GM21576 (cell line): Measurements from ENCODE around the gene PPIB.

Experiments
- ATAC-seq: cut with Tn5 transposase; IDR thresholded peaks from one replicate; pipeline ENCODE4 v1.9.1; 2021; ENCODE audit warnings: mild to moderate bottlenecking, moderate library complexity; ENCODE audit not compliant: unreplicated experiment

The PPIB gene

DNA sequence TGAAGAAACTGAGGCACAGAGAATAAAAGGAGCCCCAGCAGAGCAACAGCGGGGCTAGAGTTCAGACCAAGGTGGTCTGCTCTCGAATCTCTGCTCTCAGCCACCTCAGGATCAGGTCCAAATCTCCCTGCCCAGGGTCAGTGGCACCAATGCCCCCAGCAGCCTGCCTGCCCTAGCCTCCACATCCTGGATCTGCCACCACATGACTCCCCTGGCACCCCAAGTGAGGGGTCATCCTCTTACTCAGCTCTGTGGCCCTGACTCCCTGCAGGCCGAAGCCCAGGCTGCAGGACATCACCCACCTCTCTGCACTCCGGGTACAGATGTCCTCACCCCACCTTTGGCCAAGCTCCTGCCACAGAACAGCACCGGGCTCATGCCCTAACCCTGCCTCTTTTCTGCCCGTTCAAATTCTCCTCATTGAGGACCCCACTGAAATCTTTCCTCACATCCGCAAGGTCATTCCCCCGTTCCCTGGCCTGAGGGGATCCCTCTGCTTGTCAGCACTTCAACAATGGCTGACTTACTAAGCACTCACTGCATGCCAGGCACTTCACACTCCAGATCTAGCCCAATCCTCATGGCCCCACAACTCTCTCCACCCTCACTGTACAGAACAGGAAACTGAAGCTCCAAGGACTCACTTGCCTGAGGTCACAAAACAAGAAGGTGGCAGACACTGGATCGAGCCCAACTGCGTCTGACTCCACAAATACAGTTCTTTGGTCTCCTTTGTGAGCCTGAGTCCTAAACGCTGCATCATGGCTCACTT lies 4.3 kb downstream of the PPIB start:
- ATAC-seq, result no peak

GRCh38 chr15:64157599-64158125 lies 5.2 kb downstream of the PPIB start:
- no peak for ATAC-seq

DNA sequence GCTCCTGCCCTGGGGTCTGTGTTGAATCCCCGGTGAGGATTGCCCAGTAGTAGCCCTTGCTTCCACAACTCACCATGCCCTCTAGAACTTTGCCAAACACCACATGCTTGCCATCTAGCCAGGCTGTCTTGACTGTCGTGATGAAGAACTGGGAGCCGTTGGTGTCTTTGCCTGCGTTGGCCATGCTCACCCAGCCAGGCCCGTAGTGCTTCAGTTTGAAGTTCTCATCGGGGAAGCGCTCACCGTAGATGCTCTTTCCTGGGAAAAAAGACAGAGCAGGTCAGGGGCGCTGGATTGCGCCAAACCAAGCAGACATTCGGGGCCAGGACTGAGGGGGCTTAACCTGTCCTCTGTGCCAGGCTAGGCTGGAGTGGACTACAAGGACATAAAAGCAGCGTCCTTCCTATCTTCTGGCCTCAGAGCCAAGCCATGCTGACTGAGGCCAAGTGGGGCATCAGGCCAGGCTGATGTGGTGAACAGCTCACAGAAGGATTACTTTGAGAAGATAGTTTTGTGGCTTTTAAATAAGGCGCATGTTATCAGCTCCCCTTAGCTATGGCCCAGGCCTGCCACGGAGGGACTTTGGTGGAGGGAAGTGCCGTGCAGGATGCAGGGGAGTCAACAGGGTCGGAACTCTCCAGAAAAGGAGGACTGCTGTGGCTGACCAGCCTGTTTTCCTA lies 6.0 kb downstream of the PPIB start:
- ATAC-seq, result no peak

DNA sequence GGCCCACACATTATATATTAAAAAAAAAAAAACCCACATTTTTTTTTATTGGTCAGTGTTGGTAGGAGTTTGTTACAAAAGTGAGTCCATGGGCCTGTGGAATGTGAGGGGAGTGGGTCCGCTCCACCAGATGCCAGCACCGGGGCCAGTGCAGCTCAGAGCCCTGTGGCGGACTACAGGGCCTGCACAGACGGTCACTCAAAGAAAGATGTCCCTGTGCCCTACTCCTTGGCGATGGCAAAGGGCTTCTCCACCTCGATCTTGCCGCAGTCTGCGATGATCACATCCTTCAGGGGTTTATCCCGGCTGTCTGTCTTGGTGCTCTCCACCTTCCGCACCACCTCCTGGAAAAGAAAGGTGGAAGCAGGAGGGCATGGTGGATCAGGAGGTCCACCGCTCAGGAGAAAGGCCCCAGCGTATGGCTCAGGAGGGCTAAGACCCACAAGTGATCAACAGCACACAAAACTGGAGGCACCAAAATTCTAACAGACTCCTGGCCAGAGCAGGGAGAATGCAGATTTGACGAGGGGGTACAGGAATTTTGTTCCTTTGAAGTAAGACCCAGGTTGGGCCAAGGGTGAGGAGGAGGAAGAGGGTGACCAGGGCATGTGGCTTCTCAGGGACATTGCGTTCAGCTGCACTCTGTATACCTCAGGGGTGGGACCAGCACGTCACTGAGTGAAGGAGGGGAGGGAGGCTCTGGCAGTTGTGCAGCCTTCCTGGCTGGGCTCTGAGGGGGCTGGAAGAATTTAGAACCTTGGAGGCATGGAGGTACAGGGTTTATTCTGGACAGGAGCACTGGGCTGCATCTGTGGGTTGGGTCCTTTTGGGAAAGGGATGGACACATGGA lies 6.8 kb downstream of the PPIB start:
- no peak for ATAC-seq

- peak; percentile 54 for ATAC-seq
Measured at GRCh38 chr15:64153480-64154367, 9.1 kb downstream of the PPIB start.

- ATAC-seq, result no peak
Measured at GRCh38 chr15:64152507-64153387, 10.1 kb downstream of the PPIB start.

GRCh38 chr15:64151727-64152506 lies 10.9 kb downstream of the PPIB start, which contains the start of gene SNX22:
Gene SNX22 (plus strand): TSS chr15:64151731. CDS start chr15:64151776, 45 bp downstream.
- peak; percentile 1 for ATAC-seq

- ATAC-seq, result no peak
Measured at GRCh38 chr15:64149893-64150578, 12.8 kb downstream of the PPIB start.

GRCh38 chr15:64149424-64149823 lies 13.4 kb downstream of the PPIB start:
- ATAC-seq, result no peak

DNA sequence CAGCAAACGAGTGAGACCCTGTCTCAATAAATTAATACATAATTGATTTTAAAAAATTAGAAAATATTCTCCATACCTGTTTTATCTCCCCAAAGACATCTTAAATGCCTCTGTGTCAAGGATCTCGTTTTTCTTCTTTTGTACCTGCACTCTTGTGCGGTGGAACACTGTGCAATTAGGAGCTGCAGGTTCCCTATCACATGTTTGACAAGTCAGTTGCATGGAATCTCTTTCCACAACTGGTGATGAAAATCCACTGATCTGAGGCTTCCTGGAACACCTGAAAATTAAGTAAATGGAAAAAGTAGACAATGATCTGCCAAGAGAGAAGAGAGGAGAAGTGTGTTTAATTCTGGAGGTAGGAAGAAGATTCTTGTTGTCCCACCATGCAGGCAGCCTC lies 14.2 kb downstream of the PPIB start:
- no peak for ATAC-seq

DNA sequence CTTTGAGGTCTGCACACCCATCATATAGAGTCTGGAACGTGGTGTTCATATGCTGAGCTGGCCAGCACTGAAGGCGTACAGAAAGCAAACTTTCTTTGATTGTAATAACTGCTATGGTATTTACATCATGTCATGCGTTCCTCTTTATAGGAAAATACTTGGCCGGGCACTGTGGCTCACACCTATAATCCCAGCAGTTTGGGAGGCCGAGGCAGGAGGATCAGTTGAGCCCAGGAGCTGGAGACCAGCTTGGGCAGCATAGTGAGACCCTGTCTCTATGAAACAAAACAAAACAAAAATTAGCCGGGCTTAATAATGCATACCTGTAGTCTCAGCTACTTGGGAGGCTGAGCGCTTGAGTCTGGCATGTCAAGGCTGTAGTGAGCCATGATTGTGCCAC lies 14.7 kb downstream of the PPIB start:
- ATAC-seq, result no peak

DNA sequence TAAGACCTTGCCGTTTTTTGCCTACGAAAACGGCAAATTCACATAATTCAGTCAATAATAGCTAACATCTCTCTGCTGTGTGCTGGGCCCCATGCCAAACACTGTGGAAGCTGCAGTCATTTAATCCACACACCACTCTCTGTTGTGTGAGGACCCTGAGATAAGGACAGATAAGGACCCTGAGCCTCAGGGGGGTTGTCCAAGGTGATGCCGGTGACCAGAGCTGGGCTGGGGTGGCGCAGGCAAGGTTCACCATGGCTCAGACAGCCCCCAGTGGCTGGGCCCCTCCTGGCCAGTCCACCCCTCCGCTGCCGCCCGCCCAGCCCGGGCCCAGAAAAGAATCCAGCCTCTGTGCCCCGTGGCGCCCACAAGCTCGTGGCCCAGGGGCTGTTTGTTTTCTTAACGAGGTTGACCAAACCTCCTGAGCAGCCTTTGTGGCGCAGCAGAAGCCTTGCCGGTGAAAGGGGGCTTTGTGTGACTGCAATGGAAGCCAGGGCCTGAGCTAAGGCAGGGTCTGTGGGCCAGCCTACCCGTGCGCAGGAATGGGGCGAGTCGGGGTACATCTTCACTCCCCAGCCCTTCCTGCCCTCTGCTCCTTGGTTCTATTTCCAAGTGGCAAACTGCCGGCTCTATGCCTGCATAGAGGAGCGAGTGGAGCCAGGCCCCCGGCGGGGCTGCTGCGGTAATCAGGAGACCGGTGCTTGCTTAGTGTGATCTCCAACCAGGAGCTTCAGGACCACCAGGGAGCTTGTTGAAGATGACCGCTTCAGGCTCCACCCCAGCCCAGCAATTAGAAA lies 15.7 kb downstream of the PPIB start:
- no peak for ATAC-seq

DNA sequence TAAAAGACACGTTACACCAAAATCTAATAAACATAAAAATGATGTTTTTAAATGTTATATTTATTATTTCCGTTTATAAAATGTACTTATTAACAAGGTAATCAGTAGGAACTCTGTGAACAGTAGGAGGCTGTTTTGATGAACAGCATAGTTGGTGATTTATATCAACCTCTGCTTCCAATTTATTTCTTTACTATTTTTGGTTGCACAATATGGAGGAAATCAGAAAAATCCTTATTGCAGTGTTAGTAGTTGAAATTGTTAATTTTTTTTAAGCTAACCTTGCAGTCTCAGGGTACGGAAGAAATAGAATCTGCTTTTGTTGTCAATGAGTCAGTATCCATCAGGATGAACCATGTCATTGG lies 16.3 kb downstream of the PPIB start:
- ATAC-seq, result no peak

GRCh38 chr15:64146041-64146440 lies 16.8 kb downstream of the PPIB start:
- no peak for ATAC-seq

GRCh38 chr15:64144565-64145281 lies 18.1 kb downstream of the PPIB start:
- no peak for ATAC-seq

DNA sequence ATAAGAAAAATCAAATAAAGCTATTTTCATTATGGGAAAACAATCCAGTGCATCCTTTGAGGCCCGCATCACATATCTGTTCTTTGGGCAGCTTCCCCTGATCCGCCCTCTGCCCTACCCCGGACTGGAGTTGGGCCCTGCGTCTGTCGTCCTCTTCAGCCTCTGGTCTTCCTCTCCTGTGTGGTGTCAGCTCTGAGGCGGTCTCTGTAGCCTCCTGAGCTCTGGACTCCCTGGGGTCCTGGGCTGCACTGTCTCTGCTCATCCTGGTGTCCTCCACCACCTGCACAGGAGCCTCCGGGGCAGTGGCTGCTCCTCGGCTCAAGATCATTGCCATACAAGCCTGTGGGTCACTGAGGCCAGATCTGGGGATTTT lies 18.6 kb downstream of the PPIB start:
- ATAC-seq, result no peak

- ATAC-seq, result no peak
Measured at GRCh38 chr15:64143276-64143675, 19.5 kb downstream of the PPIB start.
